HG03108 (cell line): ENCODE results near the gene B4GAT1.

Experiments used
- ATAC-seq: cut with Tn5 transposase; IDR thresholded peaks from one replicate; pipeline ENCODE4 v1.9.1; 2021; ENCODE audit warnings: moderate library complexity; ENCODE audit not compliant: unreplicated experiment

B4GAT1 gene

DNA sequence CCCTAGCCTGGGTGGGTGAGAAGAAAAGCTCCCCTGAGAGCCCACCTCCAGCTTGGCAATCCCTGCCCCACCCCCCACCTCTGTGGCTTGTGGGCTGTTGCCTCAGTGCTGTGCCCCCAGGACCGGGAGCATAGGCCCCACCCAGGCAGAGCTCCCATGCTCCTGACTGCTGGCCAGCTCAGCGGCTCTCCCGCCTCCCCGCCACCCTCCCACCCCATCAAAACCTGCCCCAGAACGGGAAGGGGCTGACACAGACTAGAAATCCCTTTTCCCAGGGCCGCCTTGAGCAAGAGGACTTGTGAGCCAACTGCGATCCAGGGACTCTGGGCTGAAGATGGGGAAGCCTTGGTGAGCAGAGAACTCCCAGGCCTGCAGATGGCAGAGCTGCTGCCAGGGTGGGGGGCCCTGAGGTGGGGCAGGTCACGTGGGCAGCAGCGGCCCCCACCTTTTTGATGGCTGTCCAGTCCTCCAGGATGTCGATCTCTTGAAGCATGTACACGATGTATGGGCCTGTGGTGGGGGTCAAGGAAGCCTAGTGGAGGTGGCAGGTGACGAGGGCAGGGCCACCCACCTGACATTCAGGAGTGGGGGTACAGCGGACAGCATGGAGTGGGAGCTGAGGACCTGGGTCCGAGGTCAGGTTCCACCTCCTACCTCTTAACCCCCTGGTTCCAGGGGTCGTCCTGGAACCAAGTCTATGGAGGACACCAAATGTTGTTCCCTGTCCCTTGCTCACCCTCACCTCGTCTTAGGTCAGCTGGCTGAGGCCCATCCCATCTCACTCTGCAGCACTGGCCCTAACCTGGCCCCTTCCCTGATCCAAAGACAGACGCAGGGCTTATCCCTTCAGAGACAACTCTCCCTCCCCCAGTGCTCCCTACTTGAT is 8.9 kb downstream of the B4GAT1 start:
- no peak for ATAC-seq

DNA sequence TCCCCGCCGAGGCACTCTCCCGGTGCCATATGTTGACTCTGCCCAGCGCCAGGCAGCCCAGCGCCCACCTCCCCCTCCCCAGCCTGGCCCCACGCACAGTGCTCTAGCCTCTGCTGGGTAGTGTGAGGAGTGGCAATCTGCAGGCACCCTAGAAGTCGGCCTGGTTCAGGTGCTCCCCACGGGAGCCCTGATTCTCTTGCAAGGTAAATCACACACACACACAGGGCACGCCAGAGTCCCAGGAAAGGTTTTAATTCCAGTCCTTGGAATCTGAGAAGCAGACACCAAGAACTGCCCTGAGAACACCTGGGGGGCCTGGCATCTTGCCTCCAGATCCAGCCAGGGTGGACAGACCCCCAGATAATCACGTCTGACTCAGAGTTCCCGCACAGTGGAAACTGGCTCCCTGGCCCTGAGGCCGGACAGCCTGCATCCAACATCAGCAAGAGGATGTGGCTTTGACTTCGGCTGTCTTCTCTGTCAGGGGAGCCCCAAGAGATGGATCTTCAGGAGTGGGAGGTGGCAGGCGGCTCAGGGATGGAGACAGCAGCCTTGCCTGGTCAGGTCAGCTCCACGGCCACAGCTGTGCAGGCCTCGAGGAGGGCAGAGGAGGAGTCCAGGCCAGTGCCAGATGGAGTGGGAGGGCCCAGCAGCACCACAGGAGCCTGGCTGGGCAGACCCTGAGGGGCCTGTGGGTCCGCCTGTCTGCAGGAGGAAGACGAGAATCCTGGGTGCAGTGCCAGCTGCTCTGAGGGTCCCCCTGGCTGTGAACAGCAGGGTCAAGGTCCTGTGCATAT is 10.1 kb downstream of the B4GAT1 start:
- ATAC-seq, result no peak

DNA sequence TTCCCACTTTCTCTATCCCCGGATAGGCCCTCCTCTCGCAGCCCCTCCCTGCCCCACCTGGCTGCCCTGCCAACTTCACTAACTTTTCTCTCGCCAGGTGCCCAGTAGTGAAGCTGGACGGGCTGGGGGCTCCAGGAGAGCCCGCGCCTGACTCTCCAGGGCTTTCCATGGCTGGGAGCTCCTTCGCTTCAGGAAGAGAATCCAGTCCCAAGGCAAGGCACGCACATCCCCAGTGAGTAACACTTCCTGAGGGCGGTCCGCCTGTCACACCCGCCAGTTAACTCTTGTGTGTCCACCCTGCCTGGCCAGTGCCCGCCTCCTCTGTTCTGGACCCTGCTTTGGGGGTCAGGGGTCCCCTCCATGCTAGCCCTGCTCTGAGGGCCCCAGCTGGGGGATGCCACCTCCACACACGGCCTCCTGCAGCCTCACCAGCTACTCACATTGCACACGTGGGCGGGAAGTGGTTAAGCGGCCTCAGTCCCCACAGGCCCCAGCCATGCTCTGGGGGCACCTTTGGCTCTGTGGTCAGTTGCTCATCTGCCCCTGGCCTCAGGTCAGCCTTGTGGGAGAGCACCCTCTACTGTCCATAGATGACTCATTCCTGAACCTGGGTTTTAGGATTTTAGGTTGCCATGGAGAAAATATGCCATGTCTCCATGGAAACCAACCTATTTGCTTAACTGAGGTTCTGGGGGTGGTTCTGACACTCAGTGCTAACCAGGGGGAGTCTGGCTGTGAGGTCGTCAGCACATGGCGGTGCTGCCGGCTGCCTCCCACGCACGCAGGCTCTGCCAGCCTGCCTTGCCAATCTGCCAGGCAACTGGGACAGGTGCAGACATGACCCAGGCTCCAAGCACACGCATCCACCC is 11.0 kb downstream of the B4GAT1 start, which contains the start of gene RIN1:
Gene RIN1 (minus strand): TSS at position 201 of the 869 bp plus-strand sequence. CDS start 32 bp downstream, at position 169.
- peak; percentile 69 for ATAC-seq

DNA sequence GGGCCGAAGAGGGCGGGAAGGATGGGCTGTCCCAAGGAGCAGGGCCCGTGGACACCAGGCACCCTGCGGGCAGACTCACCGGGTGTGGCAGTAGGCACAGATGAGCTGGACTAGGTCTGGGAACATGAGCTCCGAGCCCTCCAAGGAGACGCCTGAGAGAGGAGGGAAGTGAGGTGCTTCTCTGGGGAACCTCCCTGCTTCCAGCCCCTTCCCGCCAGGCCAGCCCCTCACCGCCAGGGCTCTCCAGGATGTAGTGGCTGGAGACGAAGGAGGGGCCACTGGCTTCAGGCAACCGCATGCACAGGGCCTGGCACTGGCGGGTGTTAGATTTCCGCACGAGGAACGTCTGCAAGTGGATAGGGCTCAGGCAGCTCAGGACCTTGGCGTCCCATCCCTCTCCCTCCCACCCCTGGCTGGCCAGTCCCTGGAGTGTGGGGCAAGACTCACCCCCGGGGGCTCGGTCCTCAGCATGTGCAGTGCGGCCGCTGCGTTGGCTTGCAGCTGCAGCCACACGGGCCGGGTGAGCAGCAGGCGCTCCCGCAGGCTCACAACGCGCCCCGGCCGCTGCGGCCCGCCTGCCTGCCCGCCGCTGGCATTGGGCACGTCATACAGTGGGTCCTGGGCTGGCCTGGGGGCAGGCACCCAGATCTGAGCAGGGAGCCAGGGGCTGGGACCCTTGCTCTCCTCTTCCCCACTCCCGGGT is 11.7 kb downstream of the B4GAT1 start:
- ATAC-seq, result no peak

DNA sequence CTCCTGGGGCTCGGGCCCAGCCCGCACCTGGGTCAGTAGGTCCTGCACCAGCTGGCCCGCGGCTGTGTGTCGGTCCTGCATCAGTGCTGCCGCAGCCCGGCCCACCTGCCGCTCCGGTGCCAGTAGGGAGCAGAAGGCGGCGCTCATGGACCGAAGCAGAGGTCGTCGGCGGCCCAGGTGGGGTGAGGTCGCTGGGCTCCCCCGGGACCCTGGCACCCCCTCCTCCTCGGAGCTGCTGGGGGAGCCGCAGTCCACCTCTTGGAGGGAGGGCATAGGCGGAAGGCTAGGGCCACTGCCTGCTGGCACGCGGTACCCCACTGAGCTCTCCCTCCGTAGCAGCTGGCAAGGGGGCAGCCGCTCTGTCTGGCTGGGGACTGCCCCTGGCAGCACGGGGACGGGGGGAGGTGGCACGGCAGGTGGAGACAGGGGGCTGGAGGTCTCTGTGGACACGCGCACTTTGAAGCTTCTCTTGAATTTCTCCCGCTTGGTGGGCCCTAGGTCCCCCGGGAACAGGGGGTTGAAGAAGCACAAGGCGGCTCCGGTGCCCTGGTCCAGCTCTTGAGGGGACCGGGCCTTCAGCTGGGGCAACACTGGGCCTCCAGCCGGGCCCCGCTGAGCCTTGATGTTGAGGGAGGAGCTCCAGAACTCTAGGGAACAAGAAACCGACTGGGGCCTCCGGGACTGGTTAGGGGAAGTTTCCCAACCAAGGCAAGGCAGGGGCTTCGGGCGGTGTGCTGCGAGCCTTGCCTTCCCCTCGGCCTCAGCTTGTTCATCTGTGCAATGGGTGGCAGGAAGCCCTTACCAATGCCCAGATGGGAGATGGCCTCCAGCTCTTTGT is 12.6 kb downstream of the B4GAT1 start:
- no peak for ATAC-seq

DNA sequence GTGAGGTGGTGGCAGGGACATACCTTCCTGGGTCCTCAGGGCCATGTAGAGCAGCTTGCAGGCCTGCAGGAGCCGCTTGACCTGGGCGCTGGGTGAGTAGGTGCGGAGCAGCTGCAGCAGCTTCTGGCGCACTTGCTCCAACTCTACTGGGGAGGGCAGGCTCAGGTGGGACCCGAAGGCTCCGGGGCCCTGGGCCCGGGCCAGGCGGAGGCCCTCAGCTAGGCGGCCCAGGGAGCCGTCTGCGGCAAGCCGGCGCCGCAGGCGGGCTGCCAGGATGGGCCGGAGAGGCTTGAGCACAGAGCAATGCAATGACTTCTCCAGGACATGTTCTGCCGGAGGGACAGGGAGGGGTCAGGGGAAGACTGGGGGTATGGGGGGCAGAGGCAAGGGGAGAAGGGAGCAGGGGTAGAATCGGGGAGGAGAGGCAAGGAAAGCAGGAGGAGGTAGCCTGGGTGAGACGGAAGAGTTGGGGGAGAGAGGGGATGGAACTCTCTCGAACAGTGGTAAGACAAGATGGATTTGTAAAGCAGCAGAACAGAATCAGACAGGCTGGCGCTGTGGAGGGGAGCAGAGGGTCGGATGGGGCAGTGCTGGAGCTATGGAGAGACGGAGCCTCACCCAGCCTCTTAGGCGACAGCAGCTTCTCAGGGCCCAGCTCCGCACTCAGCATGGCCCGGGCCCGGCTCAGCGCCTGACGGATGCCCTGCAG is 13.4 kb downstream of the B4GAT1 start:
- ATAC-seq, result no peak

DNA sequence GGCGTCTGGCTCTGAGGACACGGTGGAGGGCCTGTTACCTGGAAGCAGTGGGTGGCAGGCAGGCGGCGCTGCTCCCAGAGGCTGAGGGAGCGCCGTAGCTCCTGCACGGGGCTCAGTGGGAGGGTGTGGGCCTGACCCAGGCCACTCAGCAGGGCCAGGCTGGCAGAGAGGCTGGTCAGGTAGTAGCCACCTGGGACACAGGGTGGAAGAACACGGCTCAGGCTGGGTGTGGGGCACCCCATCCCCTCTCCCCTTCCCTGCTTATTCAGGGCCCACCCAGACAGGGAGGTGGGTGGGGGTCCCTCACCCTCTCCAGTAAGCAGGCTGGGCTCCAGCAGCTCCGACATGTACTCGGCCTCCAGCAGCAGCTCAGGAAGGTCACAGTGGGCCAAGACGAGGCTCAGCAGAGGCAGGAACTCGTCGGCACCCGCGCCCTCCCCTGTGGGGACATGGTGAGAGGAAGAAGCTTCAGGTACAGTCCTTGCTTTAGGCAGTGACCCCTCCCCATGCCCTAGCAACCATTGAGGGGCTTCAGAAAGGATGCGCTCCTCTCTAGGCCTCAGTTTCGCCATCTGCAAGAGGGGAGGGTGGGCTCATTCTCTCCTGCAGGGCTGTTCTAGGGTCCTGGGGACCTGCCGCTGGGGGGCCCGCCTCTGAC is 14.1 kb downstream of the B4GAT1 start:
- no peak for ATAC-seq

DNA sequence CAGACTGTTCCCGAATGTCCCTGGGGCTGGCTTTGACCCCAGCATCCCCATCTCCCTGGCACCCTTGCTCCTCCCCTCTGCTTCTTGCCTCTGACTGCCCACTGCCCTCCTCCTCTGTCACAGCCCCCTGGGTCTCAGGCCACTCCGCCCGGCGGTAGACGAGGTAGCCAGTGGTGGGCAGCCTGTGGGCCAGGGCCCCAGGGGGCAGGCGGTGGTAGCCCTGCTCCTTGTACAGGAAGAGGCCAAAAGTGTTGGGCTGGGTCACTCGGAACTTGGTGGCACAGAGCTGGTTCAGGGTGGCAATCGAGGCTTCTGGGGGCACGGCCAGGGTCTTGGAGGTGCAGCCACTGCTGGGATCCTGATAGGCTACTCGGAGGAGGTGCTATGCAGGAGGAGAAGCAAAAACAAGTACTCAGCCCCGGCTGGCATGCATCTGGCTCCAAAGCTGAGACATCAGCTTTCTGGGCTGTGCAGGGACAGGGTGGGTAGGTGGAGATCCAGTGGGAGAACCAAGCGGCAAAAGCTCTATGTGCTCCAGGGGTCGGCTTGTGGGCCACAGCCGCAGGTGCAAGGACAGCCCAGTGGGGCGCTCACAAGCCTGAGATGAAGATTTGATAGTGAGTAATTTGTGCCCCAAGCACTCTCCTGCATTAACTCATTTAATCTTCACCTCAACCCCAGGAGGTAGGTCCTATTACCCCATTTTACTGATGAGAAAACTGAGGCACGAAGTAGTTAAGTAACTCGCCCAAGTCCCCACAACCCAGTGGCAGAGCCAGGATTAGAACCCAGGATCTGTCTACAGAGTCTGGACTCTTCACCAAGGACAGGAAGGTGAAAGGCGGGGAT is 14.8 kb downstream of the B4GAT1 start:
- ATAC-seq, result no peak

DNA sequence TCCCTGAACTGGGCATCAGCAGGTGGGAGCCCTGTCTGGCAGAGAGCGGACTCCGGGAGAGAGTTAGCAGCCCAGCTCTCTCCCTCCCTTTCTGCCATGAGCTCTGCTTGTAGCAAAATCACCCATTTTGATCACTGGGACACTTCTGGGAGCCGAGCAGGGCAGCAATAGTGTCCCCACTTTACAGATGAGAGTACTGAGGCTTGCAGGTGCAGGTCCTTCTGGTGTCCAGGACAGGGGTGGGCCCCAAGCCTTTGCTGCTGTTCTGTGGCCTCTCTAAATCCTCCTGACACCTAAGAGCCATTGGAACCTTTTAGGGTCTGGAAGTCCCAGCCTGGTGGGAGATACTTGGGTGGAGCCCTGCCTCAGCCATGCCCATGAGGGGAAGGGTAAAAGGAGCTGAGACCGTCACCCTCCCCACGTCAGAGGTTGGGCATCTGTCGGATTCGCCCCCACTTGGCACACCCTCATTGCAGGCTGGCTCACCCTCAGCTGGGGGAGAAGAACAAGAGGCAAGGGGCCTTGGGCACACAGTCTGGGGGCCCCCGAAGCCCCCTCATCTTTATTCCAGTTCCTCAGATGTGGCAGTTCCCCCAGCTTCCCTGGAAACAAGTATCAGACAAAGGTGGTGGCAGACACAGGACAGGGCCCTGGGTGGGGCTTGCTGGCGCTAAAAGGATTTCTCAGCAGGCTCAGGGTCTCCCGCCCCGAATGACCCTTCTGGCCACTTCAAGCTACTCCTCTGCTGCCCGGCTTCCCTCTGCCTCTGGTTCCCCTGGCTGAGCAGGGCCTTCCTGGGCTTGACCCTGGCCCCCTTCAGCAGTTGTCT is 15.7 kb downstream of the B4GAT1 start:
- ATAC-seq, result no peak

DNA sequence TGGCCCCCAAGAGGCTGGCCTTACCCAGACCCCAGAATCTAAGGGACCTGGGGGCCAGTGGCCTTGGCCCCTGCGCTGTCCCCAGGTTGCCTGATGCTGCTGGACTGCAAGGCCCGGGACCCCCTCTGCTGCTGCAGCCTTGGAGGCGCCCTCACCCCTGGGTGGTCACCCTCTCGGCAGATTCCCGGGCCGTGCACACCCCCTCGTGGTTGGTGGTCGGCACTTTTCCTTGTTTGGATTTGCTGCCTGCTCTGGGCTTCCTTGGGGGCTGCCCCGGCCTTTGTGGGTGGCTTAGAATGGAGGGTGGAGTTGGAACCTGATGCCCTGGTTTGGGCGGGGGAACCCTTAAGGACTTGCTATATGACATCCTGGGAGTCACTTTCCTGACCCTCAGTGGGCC is 16.5 kb downstream of the B4GAT1 start:
- no peak for ATAC-seq

DNA sequence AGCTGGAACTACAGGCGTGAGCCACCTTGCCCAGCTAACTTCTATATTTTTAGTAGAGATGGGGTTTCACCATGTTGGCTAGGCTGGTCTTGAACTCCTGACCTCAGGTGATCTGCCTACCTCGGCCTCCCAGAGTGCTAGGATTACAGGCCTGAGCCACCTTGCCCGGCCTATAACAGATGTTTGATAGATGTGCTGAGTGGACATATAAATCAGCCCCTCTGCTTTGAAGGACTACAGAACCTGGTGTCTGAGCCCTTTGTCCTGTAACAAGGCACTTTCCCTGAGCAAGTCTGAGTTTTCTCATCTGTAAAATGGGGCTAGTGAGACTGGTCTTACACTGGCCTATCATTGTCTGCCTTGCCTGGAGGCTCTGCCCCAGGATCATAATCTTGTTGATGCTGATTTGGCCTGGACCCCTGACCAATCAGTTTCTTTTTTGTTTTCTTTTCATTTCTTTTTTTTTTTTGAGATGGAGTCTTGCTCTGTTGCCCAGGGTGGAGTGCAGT is 18.2 kb downstream of the B4GAT1 start:
- no peak for ATAC-seq

DNA sequence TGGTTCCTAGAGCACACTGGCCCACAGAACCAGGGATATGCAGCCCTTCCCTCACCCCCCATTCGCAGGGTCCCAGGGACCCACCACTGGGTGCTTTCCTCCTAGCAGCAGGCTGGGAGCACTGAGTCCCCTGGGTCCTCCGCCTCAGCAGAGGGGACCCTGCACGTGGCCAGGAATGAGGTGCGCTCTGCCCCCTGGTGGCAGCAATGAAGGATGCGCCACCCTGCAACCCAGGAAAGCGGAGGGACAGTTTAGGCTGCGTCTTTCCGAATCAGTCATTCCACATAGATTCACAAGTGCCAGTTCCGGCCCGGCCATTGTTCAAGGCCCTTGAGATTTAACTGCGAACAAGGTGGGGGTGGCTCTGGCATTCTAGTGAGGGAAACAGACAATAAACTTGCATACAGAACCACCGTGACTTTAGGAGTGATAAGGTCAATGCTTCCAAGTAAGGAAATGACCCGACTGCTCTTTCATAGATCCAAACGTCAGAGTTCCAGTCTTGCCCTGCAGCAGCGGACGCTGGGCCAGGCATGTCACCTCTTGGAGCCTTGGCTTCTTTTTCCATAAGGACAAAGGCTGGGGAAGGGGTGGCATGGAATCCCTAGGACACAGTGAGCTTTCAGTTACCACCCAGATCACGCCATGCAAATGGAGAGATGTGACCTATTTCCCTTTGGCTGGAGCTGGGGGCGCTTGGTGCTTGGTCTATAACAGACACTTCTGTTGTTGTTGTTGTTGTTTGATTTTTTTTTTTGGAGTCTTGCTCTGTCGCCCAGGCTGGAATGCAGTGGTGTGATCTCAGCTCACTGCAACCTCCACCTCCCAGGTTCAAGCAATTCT is 18.9 kb downstream of the B4GAT1 start:
- peak; percentile 65 for ATAC-seq

DNA sequence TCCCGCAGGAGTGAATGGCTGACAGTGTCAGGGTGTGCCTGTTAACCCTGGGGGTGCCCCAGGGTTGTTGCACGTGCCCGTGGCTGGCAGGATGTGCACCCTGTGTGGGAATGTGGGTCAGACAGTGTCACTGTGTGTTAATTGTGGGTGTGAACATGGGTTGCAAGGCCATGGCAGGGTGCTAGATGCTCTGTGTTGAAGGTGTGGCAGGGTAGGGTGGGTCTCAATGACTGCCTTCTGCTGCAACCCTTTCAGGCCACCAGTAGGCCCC is 19.5 kb downstream of the B4GAT1 start:
- no peak for ATAC-seq

DNA sequence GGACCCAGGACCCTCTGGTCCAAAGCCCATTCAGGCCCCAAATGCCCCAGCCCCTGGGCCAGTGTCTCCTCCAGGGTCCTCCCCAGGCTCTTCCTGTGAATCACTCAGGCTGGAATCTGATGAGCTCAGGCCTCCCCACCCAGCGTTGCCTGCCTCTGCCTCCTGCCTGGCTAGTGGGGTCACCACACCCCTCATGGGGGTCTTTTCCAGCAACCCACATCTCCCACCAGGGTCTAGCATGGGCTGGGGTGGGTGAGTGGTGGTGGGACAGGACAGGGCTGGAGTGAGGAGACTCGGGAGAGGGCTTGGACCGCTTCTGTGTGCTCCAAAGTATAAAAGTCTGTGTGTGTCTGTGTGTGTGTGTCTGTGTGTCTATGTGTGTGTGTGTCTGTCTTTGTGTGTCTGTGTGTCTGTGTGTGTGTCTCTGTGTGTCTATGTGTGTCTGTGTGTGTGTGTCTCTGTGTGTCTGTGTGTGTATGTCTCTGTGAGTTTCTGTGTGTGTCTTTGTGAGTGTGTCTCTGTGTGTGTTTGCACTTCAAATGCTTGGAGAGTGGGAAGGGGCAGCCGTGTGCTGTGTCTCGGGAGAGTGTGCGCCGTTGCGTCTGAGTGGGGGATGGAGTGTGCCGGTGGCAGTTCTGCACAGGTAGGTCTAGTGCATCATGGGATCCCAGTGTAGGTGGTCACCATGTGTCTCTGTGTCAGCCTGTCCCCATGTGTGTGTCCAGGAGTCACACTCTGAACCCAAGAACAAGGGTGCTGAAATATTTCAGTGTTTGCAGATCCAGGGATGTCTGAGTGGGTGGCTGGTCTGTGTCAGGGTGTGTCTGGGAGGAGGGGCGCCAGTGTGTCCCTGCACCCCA is 20.0 kb downstream of the B4GAT1 start:
- no peak for ATAC-seq
